Sciatic nerve (tissue), 2 donors: Measurements from ENCODE around the gene RAB42. TPM values are rescaled to one million over a fixed set of nuclear protein-coding genes. Genes with fewer than 3 reads are reported as not detected.
"Not testable (repeated sequence)": the region's sequence is repeated elsewhere in the genome, so short reads cannot be mapped to it uniquely, and the experiment has no call there.

Experiments
- ATAC-seq: fragments of 200-7000 bp; cut with Tn5 transposase; one replicate; pipeline ENCODE4 v1.9.1; 2020; ENCODE audit warnings: mild to moderate bottlenecking, moderate library complexity
- DNase-seq: peaks from one replicate; pipeline ENCODE4 v3.0.0-alpha.2; 2020; ENCODE audit warnings: low spot score
- intact Hi-C: fragments of 100-400 bp; cut with DNase I; formaldehyde crosslinking; loops from one replicate; pipeline ENCODE4 v1.14.2; 2022
- total RNA-seq: library from RNA; stranded (reverse); fragmentation: NEBNext Ultra II Directional; extraction: Animal tissue kit (Norgen Biotek cat#: 25700); gene quantifications from one replicate; pipeline ENCODE4 v1.2.1, GENCODE V29; 2021
- donor health status: DM: no; HTN: no; CAD: no.
- donor health status: DM: no; HTN: no; CAD: no.

RAB42 gene, protein sequence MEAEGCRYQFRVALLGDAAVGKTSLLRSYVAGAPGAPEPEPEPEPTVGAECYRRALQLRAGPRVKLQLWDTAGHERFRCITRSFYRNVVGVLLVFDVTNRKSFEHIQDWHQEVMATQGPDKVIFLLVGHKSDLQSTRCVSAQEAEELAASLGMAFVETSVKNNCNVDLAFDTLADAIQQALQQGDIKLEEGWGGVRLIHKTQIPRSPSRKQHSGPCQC
- total RNA-seq = 5.8 TPM

DNA sequence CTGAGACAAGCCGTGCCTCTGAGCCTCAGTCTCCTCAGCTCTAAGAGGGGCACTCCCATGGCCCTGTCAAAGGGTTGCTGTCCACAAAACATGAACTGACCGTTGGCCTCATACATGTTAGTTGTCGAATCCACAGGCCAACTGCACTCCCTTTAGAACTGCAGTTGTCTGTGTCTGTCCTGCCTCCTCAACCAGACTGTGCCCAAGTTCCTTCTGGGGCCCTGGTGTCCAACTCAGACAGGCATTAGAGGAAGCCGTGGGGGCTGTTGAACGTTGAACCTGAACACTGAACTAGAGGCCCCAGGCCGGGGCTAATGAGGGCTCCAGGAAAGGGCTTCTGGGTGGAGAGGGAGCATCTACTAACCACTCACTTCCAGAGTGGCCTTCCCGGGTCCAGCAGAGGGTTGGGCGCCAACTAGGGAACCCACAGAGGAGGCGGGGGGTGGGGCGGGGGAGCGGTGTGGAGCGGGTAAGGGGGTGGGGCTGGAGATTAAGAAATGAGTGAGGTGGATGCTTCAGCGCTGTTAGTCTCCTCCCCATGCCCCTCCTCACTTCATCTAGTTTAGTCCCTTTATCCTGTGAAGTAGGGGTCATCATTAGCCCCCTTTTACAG is at the start of gene RAB42:
Gene RAB42, plus strand, starts transcription at position 558 of the 613 bp plus-strand sequence. CDS start 247 bp downstream, outside the sequence.
- no peak for DNase-seq
- intact Hi-C loops = no loop called here
- ATAC-seq = peak; percentile 68

DNA sequence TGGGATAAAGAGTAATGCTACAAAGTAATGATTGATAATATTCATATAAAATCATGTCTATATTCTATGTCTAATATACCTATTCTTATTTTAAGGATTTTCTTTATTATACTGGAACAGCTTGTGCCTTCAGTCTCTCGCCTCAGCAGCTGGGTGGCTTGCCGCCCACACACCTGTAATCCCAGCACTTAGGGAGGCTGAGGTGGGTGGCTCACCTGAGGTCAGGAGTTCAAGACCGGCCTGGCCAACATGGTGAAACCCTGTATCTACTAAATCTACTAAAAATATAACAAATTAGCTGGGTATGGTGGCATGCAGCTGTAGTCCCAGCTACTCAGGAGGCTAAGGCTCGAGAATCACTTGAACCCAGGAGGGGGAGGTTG is 46.8 kb upstream of the RAB42 start:
- DNase-seq (no peak), ATAC-seq (no peak)
- intact Hi-C loops = no loop called here

GRCh38 chr1:28548318-28548717 is 43.7 kb upstream of the RAB42 start:
- DNase-seq (no peak), ATAC-seq (no peak)
- intact Hi-C loops = no loop called here

- ATAC-seq (no peak), DNase-seq (no peak)
Observed at GRCh38 chr1:28551381-28551780, 40.7 kb upstream of the RAB42 start.

GRCh38 chr1:28552758-28553663 is 39.1 kb upstream of the RAB42 start, which contains the start of gene TRNAU1AP:
TSS of gene TRNAU1AP (plus strand) at chr1:28553085. CDS start at chr1:28553111, 26 bp downstream.
- intact Hi-C loops = no loop called here
- DNase-seq = peak; percentile 98
- peak; percentile 99 for ATAC-seq

More at GRCh38 chr1:28551381-28551780, 40.7 kb upstream of the RAB42 start:
- intact Hi-C loops = no loop called here

DNA sequence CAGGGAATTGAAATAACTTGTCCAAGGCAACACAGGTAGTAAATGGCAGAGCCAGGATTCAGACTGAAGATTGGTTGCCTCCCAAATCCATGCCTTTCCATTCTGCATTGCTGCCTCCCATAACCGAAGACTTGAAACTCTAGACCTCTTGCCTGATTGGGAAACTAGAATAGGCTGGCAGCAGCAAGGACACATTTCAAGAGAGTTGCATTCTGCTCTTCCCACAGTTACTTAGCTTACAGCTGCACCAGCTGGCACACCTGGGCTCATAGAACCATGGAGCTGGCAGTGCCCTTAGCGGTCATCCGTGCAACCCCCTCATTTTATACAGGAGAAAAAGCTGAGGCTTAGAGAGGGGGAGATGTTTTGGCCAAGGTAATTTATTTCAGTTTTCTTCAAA is 31.2 kb upstream of the RAB42 start:
- no peak for ATAC-seq
- no peak for DNase-seq
- intact Hi-C loops = no loop called here

GRCh38 chr1:28564310-28564709 is 27.8 kb upstream of the RAB42 start:
- intact Hi-C loops = no loop called here
- ATAC-seq (no peak), DNase-seq (no peak)

GRCh38 chr1:28565040-28565439 is 27.0 kb upstream of the RAB42 start:
- intact Hi-C loops = no loop called here
- DNase-seq = no peak
- no peak for ATAC-seq

- no peak for ATAC-seq
- intact Hi-C loops = no loop called here
- DNase-seq = no peak
Observed at GRCh38 chr1:28565726-28566125, 26.3 kb upstream of the RAB42 start.

GRCh38 chr1:28566931-28567330 is 25.1 kb upstream of the RAB42 start:
- intact Hi-C loops = no loop called here
- DNase-seq (no peak), ATAC-seq (no peak)

- ATAC-seq (no peak), DNase-seq (no peak)
- intact Hi-C loops = no loop called here
Observed at GRCh38 chr1:28571911-28572310, 20.2 kb upstream of the RAB42 start.

DNA sequence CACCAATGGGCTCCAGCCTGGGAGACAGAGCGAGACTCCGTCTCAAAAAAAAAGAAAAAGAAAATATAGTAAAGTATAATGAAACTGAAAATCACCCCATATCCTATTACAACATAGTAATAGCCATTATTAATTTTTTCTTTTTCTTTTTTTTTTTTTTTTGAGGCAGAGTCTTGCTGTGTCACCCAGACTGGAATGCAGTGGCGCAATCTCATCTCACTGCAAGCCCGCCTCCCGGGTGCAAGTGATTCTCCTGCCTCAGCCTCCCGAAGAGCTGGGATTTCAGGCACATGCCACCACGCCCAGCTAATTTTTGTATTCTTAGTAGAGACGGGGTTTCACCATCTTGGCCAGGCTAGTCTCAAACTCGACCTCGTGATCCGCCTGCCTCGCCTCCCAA is 19.2 kb upstream of the RAB42 start:
- intact Hi-C loops, DNase-seq, ATAC-seq: not testable (repeated sequence)

DNA sequence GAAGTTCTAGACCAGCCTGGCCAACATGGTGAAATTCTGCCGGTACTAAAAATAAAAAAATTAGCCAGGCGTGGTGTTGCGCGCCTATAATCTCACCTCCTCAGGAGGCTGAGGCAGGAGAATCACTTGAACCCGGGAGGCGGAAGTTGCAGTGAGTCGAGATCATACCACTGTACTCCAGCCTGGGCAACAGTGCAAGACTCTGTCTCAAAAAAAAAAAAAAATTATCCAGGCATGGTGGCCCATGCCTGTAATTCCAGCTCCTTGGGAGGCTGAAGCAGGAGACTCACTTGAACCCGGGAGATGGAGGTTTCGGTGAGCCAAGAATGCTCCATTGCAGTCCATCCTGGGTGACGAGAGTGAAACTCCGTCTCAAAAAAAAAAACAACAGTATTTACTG is 18.5 kb upstream of the RAB42 start:
- ATAC-seq (no peak), DNase-seq (no peak)
- intact Hi-C loops = no loop called here

- ATAC-seq (no peak), DNase-seq (no peak)
- intact Hi-C loops = no loop called here
Observed at GRCh38 chr1:28577052-28577678, 14.9 kb upstream of the RAB42 start.

- DNase-seq = no peak
- no peak for ATAC-seq
- intact Hi-C loops = no loop called here
Observed at GRCh38 chr1:28577738-28578536, 14.1 kb upstream of the RAB42 start.

DNA sequence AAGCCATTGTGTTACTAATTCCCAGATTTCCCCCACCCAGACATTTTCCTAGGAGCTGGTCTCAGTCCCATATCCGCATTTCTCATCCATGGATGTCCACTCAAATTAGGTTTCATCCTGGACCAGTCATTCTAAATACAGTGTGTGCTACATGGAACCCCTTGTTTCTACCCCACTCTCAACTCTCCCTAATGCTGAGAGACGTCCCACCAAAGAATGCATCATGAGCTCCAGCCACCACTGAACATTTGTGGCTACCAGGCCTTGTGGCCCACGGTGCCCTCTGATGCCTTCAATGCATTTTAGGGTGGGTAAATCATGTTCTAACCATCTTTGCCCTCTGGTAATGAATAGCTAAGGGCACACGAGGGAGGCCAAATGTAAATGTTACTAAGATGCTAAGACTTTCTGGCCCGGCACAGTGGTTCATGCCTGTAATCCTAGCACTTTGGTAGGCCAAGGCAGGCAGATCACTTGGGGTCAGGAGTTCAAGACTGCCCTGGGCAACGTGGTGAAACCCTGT is 13.3 kb upstream of the RAB42 start:
- ATAC-seq = no peak
- DNase-seq = no peak
- intact Hi-C loops = no loop called here

- intact Hi-C loops = no loop called here
- no peak for ATAC-seq
- DNase-seq = no peak
Observed at GRCh38 chr1:28579401-28579800, 12.7 kb upstream of the RAB42 start.

GRCh38 chr1:28580722-28581530 is 11.1 kb upstream of the RAB42 start:
- DNase-seq (no peak), ATAC-seq (no peak)
- intact Hi-C loops = no loop called here
